BLaER1 (cell line): Measurements from ENCODE around the gene RNPS1.

Source experiments
- H3K27ac ChIP-seq: shearing (Covaris generic); formaldehyde crosslinking; 2 replicates; pipeline ENCODE4 v1.8.1; 2022
- H3K27me3 ChIP-seq: shearing (Covaris generic); formaldehyde crosslinking; 2 replicates; pipeline ENCODE4 v1.8.1; 2022
- H3K36me3 ChIP-seq: shearing (Covaris generic); formaldehyde crosslinking; 2 replicates; pipeline ENCODE4 v1.8.1; 2022
- H3K4me1 ChIP-seq: shearing (Covaris generic); formaldehyde crosslinking; 2 replicates; pipeline ENCODE4 v1.8.1; 2022
- H3K4me2 ChIP-seq: shearing (Covaris generic); formaldehyde crosslinking; 2 replicates; pipeline ENCODE4 v1.8.1; 2022
- H3K4me3 ChIP-seq: shearing (Covaris generic); formaldehyde crosslinking; 2 replicates; pipeline ENCODE4 v1.8.1; 2022
- H3K9ac ChIP-seq: shearing (Covaris generic); formaldehyde crosslinking; 2 replicates; pipeline ENCODE4 v1.8.1; 2022
- H3K9me3 ChIP-seq: shearing (Covaris generic); formaldehyde crosslinking; 2 replicates; pipeline ENCODE4 v1.8.1; 2022
- H4K20me1 ChIP-seq: shearing (Covaris generic); formaldehyde crosslinking; 2 replicates; pipeline ENCODE4 v1.8.1; 2022
- Cebpa-rat ChIP-seq: shearing (Covaris generic); IDR thresholded peaks from 2 replicates; pipeline ENCODE4 v1.8.1; 2022

RNPS1 gene

DNA sequence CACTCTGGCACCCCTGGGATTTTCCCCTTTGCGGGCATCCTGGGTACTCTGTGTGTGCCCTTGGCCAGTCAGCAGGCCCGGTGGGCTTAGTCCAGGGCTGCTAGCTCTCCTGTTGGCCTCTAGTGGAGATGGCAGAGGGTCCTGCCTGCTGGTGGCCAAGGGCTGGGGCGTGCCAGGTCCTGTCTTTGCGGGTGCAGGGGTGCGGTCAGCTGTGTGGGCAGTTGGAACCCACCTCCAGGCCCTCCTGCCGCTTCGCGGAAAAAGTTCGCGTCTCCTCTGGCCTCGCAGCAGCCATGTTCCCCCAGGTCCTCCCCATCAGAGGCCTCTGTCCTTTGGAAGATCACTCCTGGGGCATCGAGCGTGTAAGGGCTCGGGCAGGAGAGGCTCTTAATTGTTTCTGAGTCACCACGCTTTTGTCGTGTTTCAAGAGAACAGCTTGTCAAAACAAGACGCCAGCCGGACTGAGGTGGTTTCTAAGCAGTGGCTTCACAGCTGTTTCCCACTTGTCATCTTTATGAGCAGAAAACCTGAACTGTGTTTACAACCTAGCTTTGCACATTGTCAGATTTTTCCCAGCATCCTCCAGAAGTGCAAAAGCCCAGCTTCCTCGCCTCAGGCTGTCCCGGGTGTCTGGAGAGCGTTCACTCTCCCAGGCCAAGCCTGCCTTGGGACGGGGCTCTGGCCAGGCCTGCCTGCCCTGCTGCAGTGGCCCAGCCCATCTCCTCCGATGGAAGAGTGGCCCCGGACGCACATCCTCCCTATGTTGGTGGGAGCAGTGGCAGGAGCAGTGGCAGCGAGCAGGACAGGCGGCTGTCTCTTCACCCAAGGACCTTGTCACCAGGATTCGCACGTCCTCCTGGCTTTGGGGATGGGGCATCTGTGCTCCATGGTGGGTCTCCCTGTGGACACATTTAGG, 36.7 kb downstream of the RNPS1 start:
- peaks cover 96% of the 10 kb centered on the region for H3K36me3 ChIP-seq
- H3K27ac ChIP-seq: no peak overlapping the region
- no peaks in the 10 kb centered on the region for H3K9me3 ChIP-seq
- H3K4me2 ChIP-seq: no peak overlapping the region
- H3K4me3 ChIP-seq: no peak overlapping the region
- no peak for TF ChIP-seq Cebpa-rat
- peaks cover 19% of the 10 kb centered on the region for H3K4me1 ChIP-seq
- peaks cover 95% of the 10 kb centered on the region for H4K20me1 ChIP-seq
- H3K9ac ChIP-seq: no peak overlapping the region
- H3K27me3 ChIP-seq: peaks cover 2% of the 10 kb centered on the region

DNA sequence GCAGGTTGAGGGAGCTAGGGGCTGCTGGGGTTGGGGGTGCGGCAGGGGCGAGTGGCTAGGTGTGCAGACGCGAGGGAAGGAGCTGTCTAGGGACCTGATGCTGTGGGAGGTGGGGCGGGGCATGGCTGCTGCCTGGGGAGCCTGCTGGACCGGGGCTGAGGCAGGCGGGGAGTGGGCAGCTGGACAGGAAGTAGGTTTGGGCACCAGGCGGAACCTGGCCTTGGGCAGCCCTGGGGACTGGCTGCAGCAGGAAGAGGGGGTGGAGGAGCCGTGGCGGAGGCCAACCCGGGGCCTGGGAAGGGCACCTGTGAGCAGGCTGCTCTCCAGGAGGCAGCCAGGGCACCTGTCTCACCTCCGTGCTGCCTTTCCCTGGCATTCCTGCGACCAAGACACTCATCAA, 37.5 kb downstream of the RNPS1 start:
- H4K20me1 ChIP-seq: peaks cover 95% of the 10 kb centered on the region
- no peaks in the 10 kb centered on the region for H3K9me3 ChIP-seq
- no peaks in the 10 kb centered on the region for H3K27me3 ChIP-seq
- no peak overlapping the region for H3K4me2 ChIP-seq
- no peak overlapping the region for H3K9ac ChIP-seq
- no peak overlapping the region for H3K4me3 ChIP-seq
- TF ChIP-seq Cebpa-rat: no peak
- no peak overlapping the region for H3K27ac ChIP-seq
- peaks cover 90% of the 10 kb centered on the region for H3K36me3 ChIP-seq
- peaks cover 28% of the 10 kb centered on the region for H3K4me1 ChIP-seq

DNA sequence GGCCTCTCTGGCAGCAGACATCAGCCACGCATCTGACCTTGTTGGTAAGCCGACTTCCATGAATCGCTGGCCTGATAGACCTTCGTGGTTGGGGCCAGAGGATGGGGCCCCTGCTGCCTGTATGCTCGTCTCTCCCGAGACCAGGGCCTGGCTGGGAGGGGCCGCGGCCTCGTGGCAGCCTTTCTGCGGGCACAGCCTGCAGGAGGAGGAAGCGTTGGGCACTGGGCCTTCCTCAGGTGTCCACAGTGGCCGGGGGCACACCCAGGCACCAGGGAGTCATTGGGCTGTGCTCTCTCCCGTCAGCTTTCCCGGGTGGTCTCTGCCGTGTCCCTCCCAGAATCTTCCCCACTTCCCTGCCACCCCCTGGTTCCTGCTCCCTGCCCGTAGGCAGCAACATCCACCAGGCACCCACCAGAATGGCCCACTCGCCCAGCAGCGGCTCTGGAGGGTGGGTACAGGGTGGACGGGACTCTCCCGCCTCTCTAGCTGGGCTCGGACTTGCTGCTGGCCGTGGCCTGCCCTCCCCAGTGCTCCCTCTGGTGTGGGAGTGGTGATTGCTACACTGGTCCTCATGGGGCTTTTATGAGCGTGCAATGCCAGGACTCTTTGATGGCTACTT, 38.2 kb downstream of the RNPS1 start:
- peaks cover 35% of the 10 kb centered on the region for H3K4me1 ChIP-seq
- peaks cover 95% of the 10 kb centered on the region for H4K20me1 ChIP-seq
- no peak overlapping the region for H3K4me2 ChIP-seq
- TF ChIP-seq Cebpa-rat: no peak
- H3K4me3 ChIP-seq: no peak overlapping the region
- peaks cover 84% of the 10 kb centered on the region for H3K36me3 ChIP-seq
- H3K27ac ChIP-seq: no peak overlapping the region
- H3K27me3 ChIP-seq: no peaks in the 10 kb centered on the region
- no peak overlapping the region for H3K9ac ChIP-seq
- H3K9me3 ChIP-seq: no peaks in the 10 kb centered on the region

DNA sequence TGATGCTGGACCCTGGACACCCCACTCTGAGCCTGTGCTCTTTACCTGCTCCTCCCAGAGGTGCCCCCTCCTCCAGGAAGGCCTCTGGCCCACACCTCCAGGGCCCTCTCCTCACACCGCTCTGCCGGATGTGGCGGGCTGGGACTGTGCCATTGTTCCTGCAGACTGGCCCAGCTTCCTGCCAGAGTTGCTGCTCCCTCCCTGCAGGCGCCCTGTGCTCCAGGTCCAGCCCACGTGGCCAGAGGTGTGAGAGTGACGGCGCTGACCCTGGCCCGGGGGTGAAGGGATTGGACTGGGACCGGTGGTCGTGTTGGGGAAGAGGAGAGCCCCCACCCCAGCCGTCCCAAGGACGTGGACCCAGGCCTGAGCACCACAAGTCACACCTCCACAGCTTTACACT, 38.8 kb downstream of the RNPS1 start:
- Histone ChIP-seq H3K27ac (no peak overlapping the region), H3K4me1 (peaks cover 36% of the 10 kb centered on the region), H3K4me2 (no peak overlapping the region), H3K9ac (no peak overlapping the region), H3K4me3 (no peak overlapping the region), H3K9me3 (no peaks in the 10 kb centered on the region), H4K20me1 (peaks cover 97% of the 10 kb centered on the region), H3K36me3 (peaks cover 79% of the 10 kb centered on the region), H3K27me3 (no peaks in the 10 kb centered on the region)
- no peak for TF ChIP-seq Cebpa-rat

- Histone ChIP-seq H3K4me2 (no peak overlapping the region), H3K36me3 (peaks cover 71% of the 10 kb centered on the region), H4K20me1 (peaks cover 93% of the 10 kb centered on the region), H3K4me1 (peaks cover 28% of the 10 kb centered on the region), H3K9ac (0 out of 2 replicates have a peak overlapping the region, but pooled peaks have one; percentile 24), H3K27ac (no peak overlapping the region), H3K4me3 (no peak overlapping the region), H3K27me3 (no peaks in the 10 kb centered on the region), H3K9me3 (no peaks in the 10 kb centered on the region)
- TF ChIP-seq Cebpa-rat: no peak
These were observed 39.6 kb downstream of the RNPS1 start for GRCh38 chr16:2228161-2228824.

DNA sequence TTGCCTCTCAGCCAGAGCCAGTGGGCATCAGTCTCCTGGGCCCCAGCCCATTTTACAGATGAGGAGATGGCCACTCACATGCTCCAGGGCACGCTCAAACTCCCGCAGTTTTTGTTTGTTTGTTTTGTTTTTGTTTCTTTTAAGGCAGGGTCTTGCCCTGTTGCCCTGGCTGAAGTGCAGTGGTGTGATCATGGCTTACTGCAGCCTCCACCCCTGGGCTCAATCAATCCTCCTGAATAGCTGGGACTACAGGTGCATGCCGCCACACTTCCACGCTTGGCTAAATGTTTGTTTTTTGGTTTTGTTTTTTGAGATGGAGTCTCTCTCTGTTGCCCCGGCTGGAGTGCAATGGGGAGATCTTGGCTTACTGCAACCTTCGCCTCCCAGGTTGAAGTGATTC, 41.0 kb downstream of the RNPS1 start:
- no peaks in the 10 kb centered on the region for H3K9me3 ChIP-seq
- H3K36me3 ChIP-seq: peaks cover 57% of the 10 kb centered on the region
- no peak overlapping the region for H3K4me2 ChIP-seq
- H3K27me3 ChIP-seq: no peaks in the 10 kb centered on the region
- no peak overlapping the region for H3K9ac ChIP-seq
- H4K20me1 ChIP-seq: peaks cover 81% of the 10 kb centered on the region
- no peak overlapping the region for H3K4me3 ChIP-seq
- no peak overlapping the region for H3K27ac ChIP-seq
- TF ChIP-seq Cebpa-rat: no peak
- peaks cover 31% of the 10 kb centered on the region for H3K4me1 ChIP-seq

- Histone ChIP-seq H3K4me3 (no peak overlapping the region), H3K4me2 (peak overlapping the region; percentile 14; the same call in 1 of the 2 replicates), H3K36me3 (peaks cover 51% of the 10 kb centered on the region), H3K4me1 (peaks cover 31% of the 10 kb centered on the region), H4K20me1 (peaks cover 75% of the 10 kb centered on the region), H3K9me3 (no peaks in the 10 kb centered on the region), H3K9ac (peak overlapping the region; percentile 4; the same call in 1 of the 2 replicates), H3K27ac (no peak overlapping the region), H3K27me3 (no peaks in the 10 kb centered on the region)
- no peak for TF ChIP-seq Cebpa-rat
These were observed 41.6 kb downstream of the RNPS1 start for GRCh38 chr16:2226245-2226793.

- Histone ChIP-seq H3K9ac (peak overlapping the region; percentile 93), H3K27me3 (no peaks in the 10 kb centered on the region), H3K9me3 (no peaks in the 10 kb centered on the region), H3K36me3 (peaks cover 28% of the 10 kb centered on the region), H3K27ac (peak overlapping the region; percentile 88), H4K20me1 (peaks cover 53% of the 10 kb centered on the region), H3K4me1 (peaks cover 31% of the 10 kb centered on the region), H3K4me3 (peak overlapping the region; percentile 84), H3K4me2 (peak overlapping the region; percentile 84)
- TF ChIP-seq Cebpa-rat: no peak
These were observed 43.9 kb downstream of the RNPS1 start for GRCh38 chr16:2223942-2224486.

DNA sequence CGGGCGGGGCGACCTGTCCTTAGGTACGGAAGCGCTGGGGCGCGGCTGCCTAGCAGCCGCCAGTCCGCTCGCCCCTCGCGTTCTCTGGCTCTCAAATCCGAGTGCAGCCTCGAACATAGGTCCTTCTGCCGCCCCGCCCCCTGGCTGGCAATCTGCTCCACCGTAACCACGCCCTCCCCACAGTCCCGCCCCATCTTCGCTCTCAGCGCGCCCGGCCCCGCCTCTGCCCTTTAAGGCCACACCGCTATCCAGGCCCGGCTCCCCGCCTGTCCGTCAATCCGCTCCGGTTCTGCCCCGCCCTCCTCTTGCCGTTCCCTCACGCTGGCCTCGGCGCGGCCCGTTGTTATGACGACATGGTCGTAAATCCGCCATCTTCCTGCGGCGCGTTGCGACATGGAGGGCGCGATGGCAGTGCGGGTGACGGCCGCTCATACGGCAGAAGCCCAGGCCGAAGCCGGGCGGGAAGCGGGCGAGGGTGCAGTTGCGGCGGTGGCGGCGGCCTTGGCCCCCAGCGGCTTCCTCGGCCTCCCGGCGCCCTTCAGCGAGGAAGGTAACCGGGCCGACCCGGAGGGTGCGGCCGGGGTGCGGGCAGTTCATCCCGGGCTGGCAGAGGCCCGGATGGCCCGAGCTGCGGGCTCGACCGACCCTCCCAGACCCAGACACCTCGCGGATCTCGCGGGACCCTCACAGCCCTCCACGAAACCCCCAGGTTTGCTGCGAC, 44.5 kb downstream of the RNPS1 start, which contains the start of gene E4F1:
TSS of gene E4F1 (plus strand) at position 371 of the 721 bp plus-strand sequence. CDS start at position 394, 23 bp downstream.
- Histone ChIP-seq H3K9me3 (no peaks in the 10 kb centered on the region), H3K4me1 (peaks cover 31% of the 10 kb centered on the region), H3K4me3 (peak within 1 kb of the TSS; percentile 84), H4K20me1 (peaks cover 47% of the 10 kb centered on the region), H3K4me2 (peak within 1 kb of the TSS; percentile 89), H3K9ac (peak within 1 kb of the TSS; percentile 93), H3K27ac (peak within 1 kb of the TSS; percentile 88), H3K36me3 (peaks cover 22% of the 10 kb centered on the region), H3K27me3 (no peaks in the 10 kb centered on the region)
- TF ChIP-seq Cebpa-rat: peak; percentile 95
